ENCODE results near the gene PDE1A. TPM values are rescaled to one million over a fixed set of nuclear protein-coding genes. Genes with fewer than 3 reads are reported as not detected.

The PDE1A gene
- polyA plus RNA-seq, 10 donors, result 10.4 to 22.1 (median 14.2) TPM

GRCh38 chr2:182359027-182359989, 67.5 kb downstream of the PDE1A start:
- no peak for DNase-seq

- DNase-seq, result no peak
Measured at GRCh38 chr2:182358601-182359000, 68.2 kb downstream of the PDE1A start.

GRCh38 chr2:182355815-182356214, 71.0 kb downstream of the PDE1A start:
- no peak for DNase-seq

DNA sequence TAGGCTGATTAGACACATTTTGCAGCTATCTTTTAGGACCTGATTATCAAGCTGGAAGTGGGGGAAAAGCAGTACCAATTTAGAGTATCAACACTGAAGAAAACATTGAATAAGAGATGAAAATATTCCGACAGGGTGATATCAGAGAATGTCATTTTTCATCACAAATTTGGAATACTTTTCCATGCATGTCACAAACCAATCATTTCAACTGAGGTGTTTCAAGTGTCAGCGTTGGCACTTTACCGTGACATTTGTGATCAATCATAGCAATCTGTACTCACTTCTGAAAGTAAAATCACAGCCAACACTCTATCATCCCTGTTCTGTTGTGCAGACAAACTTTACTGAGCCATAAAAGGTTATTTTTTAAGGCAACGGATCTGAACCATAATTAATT, 75.4 kb downstream of the PDE1A start:
- DNase-seq, result no peak

- DNase-seq, result no peak
Measured at GRCh38 chr2:182349268-182349667, 77.6 kb downstream of the PDE1A start.

GRCh38 chr2:182345384-182345783, 81.5 kb downstream of the PDE1A start:
- DNase-seq, result no peak

- no peak for DNase-seq
Measured at GRCh38 chr2:182330451-182331305, 96.2 kb downstream of the PDE1A start.

- no peak for DNase-seq
Measured at GRCh38 chr2:182324665-182325064, 102.2 kb downstream of the PDE1A start.

DNA sequence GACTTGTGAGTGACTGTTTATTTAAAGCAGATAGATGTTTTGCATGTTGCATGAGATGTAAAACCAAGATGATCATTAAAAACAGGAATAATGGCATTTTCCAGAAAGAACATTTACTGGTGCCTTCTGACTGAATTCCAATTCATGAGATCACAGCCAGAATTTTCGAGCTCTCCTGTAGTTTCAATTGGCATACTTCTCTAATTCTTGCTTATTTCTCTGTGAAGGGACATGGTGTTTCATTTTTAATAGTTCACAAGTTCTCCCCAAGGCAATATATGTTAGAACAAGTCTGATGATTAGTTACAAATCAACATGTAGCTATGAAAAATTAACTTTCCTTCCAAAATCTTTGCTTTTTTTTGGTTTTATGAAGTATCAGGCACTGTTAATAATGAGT, 105.7 kb downstream of the PDE1A start:
- no peak for DNase-seq

DNA sequence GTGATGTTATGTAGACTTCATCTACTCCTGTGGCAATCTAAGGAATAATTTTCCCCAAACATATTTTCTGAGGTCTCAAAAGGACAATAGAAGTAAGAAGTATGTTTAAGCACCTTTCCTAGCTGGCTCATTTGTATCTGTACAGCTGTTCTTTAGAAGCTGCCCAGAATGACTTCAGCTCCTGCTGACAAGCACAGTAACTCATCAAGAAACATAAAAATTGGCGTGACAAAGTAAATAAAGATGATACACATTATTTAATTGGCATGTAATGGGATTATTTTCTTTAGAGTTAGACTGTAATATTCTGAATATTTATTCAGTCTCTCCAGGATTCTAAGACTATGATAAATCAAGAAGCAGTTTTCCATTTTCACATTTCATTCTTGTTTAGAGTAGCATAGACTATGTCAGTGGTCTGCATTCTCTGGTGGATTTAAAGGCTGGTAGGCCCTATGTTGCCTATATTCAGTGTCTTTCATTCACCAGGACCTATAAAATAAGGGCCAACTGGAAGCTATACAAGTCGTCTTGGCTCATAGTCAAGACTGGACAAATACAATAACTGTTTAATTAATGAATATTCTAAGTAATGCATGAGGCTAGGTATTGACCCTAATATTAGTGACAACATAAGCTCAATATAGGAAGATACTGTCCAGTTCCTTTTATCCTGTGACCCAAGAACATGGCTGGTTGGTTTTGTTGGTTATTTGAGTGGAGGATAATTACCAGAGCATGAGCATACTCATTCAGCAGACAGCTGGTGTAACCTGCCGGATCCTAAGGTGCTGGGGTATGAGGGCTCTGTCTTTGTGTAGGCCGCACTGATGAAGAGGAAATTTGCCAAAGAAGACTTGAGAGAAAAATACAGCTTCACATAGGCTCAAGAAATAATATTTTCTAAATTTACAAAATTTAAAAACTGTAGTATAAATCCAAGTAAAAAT, 107.0 kb downstream of the PDE1A start:
- peak; percentile 37 to 72 (median 41) for DNase-seq

GRCh38 chr2:182318466-182319220, 108.2 kb downstream of the PDE1A start:
- DNase-seq, result no peak

- DNase-seq, result peak; percentile 44 to 78 (median 61)
Measured at GRCh38 chr2:182316950-182317349, 109.9 kb downstream of the PDE1A start.

DNA sequence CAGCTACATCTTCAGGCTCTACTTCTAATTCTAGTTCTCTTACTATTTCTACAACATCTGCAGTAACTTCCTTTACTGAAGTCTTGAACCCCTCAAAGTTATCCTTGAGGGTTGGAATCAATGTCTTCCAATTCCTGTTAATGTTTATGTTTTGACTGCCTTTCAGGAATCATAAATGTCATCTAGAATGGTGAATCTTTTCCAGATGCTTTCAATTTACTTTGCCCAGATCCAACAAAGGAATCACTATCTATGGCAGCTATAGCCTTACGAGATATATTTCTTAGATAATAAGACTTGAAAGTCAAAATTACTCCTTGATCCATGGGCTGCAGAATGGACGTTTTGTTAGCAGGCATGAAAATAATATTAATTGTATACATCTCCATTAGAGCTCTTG, 123.9 kb downstream of the PDE1A start:
- no peak for DNase-seq

GRCh38 chr2:182302174-182302573, 124.7 kb downstream of the PDE1A start:
- peak in 1 of 3 donors; percentile 59 for DNase-seq

GRCh38 chr2:182301093-182301492, 125.7 kb downstream of the PDE1A start:
- no peak for DNase-seq

DNA sequence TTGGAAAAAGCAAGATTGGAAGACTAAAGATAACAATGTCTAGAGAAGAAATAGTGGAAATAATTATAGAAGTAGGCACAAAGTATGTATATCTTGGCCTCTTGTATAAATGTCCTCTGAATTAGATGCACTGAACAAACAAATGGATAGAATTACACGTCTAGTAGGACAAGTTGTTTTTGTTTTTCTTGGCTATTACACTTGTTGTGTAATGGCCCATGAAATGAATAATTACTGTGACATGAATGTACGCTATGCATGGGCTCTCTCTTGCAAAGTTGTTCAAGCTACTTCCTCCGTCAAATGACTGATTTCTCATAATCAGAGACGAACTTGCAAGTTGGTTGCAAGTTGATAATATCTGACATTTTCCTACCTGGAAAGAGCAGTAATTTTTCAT, 126.2 kb downstream of the PDE1A start:
- DNase-seq, result no peak

DNA sequence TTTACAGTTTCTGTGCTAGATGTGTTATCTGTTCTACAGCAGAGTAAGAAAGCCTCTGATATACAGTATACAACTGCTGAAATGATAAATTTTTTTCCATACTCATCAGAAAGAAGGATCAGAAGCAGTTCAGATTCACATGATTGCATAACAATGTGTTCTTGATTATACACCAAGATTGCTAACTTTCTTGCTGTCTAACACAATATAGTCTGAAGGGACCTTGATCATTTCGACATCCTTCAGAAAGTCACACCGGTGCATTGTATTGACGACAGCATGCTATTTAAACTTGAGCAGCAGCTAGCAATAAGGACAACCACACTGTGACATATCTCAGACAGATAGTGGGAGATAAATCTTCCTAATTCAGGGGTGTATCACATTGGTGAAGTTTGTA, 127.2 kb downstream of the PDE1A start:
- DNase-seq, result no peak

DNA sequence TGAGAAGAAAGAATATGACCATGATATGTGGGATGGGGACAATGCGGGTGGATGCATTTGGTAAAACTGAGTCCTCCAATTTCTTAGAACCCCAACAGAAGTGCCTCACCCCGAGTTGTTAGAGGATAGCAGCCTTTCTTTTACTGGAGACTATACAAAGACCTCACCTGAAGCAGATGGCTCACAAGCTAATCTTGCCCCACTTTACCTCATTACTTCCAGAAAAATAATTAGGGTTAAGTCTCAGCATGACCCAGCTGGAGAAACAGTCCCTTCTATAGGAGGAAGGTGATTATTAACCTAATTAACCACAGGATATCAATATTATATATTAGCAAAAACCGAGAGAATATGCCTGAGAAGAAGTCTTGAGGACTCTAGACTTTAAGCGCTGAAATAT, 128.4 kb downstream of the PDE1A start:
- no peak for DNase-seq

GRCh38 chr2:182291296-182291695, 135.5 kb downstream of the PDE1A start:
- no peak for DNase-seq

GRCh38 chr2:182283512-182283911, 143.3 kb downstream of the PDE1A start:
- DNase-seq, result no peak

DNA sequence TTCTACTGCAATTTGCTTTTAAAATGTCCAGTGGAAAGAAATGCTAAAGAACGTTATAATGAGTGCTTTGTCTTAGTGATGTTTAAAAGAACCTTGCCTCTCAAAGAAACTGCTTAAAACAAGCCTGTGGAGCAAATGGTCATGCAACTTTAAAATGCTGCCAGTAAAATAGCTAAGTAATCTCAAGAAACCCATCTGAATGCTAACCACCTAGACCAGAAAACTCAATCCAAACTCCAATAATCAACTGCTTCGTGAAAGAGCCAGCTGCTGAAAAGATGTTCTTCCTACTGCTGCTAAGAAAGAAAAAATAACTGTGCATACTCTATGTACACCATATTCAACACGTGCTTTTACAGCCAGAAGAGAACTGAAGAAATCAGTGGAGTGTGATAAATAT, 145.6 kb downstream of the PDE1A start:
- peak in 1 of 3 donors; percentile 43 for DNase-seq

Data from muscle of back (tissue), 11 donors.